Neural cell (in vitro differentiated cells): ENCODE measurements around the gene HOXB5. TPM values are rescaled to one million over a fixed set of nuclear protein-coding genes. Genes with fewer than 3 reads are reported as not detected.

Experiments used
- H2AFZ ChIP-seq: fragments of 200-600, 300-800 bp; sonication (generic), shearing (Covaris generic); 2 replicates; pipeline ENCODE4 v1.6.0; 2014; ENCODE audit warnings: low read depth, mild to moderate bottlenecking, antibody characterized with exemption, low read length, moderate library complexity
- H3F3A ChIP-seq: fragments of 200-600 bp; shearing (Covaris generic); 2 replicates; pipeline ENCODE4 v1.6.1; 2016; ENCODE audit warnings: mild to moderate bottlenecking, moderate library complexity, mixed read lengths, antibody characterized with exemption, low read length; ENCODE audit not compliant: insufficient read depth, poor library complexity, severe bottlenecking
- H3K27ac ChIP-seq: fragments of 200-600, 300-800 bp; sonication (generic), shearing (Covaris generic); 2 replicates; pipeline ENCODE4 v1.5.1; 2014; ENCODE audit warnings: mild to moderate bottlenecking, low read length, moderate library complexity
- H3K27me3 ChIP-seq: fragments of 300-800, 200-600 bp; sonication (generic), shearing (Covaris generic); 2 replicates; pipeline ENCODE4 v1.6.0; 2014; ENCODE audit warnings: mild to moderate bottlenecking, low read depth, low read length, moderate library complexity; ENCODE audit not compliant: insufficient read depth
- H3K36me3 ChIP-seq: fragments of 300-800, 200-600 bp; sonication (generic), shearing (Covaris generic); 2 replicates; pipeline ENCODE4 v1.5.1; 2014; ENCODE audit warnings: mild to moderate bottlenecking, antibody characterized with exemption, low read length, moderate library complexity; ENCODE audit not compliant: insufficient read depth
- H3K4me2 ChIP-seq: fragments of 300-800, 200-600 bp; sonication (generic), shearing (Covaris generic); 2 replicates; pipeline ENCODE4 v1.6.0; 2014; ENCODE audit warnings: mild to moderate bottlenecking, low read length
- H3K4me3 ChIP-seq: fragments of 300-800, 200-600 bp; sonication (generic), shearing (Covaris generic); 2 replicates; pipeline ENCODE4 v1.5.1; 2014; ENCODE audit warnings: mild to moderate bottlenecking, low read length, moderate library complexity
- H3K79me2 ChIP-seq: fragments of 200-600 bp; shearing (Covaris generic); replicated peaks from 2 replicates; pipeline ENCODE4 v1.6.0; 2014; ENCODE audit warnings: mild to moderate bottlenecking, low read length, moderate library complexity; ENCODE audit not compliant: insufficient read depth
- H3K9ac ChIP-seq: fragments of 300-800, 200-600 bp; sonication (generic), shearing (Covaris generic); 2 replicates; pipeline ENCODE4 v1.6.1; 2016; ENCODE audit warnings: mild to moderate bottlenecking, low read length, mixed read lengths
- H3K9me2 ChIP-seq: fragments of 200-600 bp; shearing (Covaris generic); 2 replicates; pipeline ENCODE4 v1.6.1; 2016; ENCODE audit warnings: mild to moderate bottlenecking, low read length, mixed read lengths; ENCODE audit not compliant: insufficient read depth
- H3K9me3 ChIP-seq: fragments of 200-600, 300-800 bp; sonication (generic), shearing (Covaris generic); 2 replicates; pipeline ENCODE4 v1.6.1; 2016; ENCODE audit warnings: mild to moderate bottlenecking, mixed run types, low read length, moderate library complexity, mixed read lengths
- H4K20me1 ChIP-seq: fragments of 200-600 bp; shearing (Covaris generic); 2 replicates; pipeline ENCODE4 v1.6.1; 2016; ENCODE audit warnings: mild to moderate bottlenecking, mixed run types; ENCODE audit not compliant: insufficient read depth
- EP300 ChIP-seq: fragments of 450-650 bp; conservative IDR thresholded peaks from 2 replicates; pipeline ENCODE4 v1.6.1; 2014; ENCODE audit warnings: antibody characterized with exemption, mild to moderate bottlenecking, moderate library complexity; ENCODE audit not compliant: poor library complexity, severe bottlenecking
- EZH2 ChIP-seq: fragments of 200-600, 300-800 bp; shearing (Covaris generic), sonication (generic); IDR thresholded peaks from 2 replicates; pipeline ENCODE4 v1.6.1; 2014; ENCODE audit warnings: antibody characterized with exemption, low read length, borderline replicate concordance, mild to moderate bottlenecking; ENCODE audit not compliant: insufficient read depth, poor library complexity, severe bottlenecking
- MXI1 ChIP-seq: fragments of 450-650 bp; conservative IDR thresholded peaks from 2 replicates; pipeline ENCODE4 v1.6.1; 2014; ENCODE audit warnings: antibody characterized with exemption, mild to moderate bottlenecking; ENCODE audit not compliant: poor library complexity, severe bottlenecking
- POLR2AphosphoS5 ChIP-seq: IDR thresholded peaks from 2 replicates; pipeline ENCODE4 v1.6.1; 2012
- RAD21 ChIP-seq: fragments of 450-650 bp; conservative IDR thresholded peaks from 2 replicates; pipeline ENCODE4 v1.6.1; 2014; ENCODE audit warnings: antibody characterized with exemption, mild to moderate bottlenecking, moderate library complexity
- SMC3 ChIP-seq: fragments of 450-650 bp; conservative IDR thresholded peaks from 2 replicates; pipeline ENCODE4 v1.6.1; 2014; ENCODE audit warnings: antibody characterized with exemption, mild to moderate bottlenecking, moderate library complexity; ENCODE audit not compliant: poor library complexity
- TAF1 ChIP-seq: IDR thresholded peaks from 2 replicates; pipeline ENCODE4 v1.6.1; 2012; ENCODE audit warnings: low read depth
- polyA plus RNA-seq: library from polyadenylated mRNA; depleted of rRNA; stranded (reverse); fragments of >200 nt; gene quantifications from 2 replicates; pipeline ENCODE4 v1.2.3, GENCODE V29; 2014
- TF ChIP-seq, protein P1 (sequence below): IDR thresholded peaks from 2 replicates; pipeline ENCODE4 v1.6.1; 2012; ENCODE audit warnings: borderline replicate concordance
- TF ChIP-seq, protein P2 (sequence below): fragments of 450-650 bp; IDR thresholded peaks from 2 replicates; pipeline ENCODE4 v1.5.1; 2014; ENCODE audit warnings: antibody characterized with exemption, mild to moderate bottlenecking, moderate library complexity; ENCODE audit not compliant: poor library complexity, severe bottlenecking

The HOXB5 gene
- polyA plus RNA-seq, 1 donor from 2014 or later, result not detected

DNA sequence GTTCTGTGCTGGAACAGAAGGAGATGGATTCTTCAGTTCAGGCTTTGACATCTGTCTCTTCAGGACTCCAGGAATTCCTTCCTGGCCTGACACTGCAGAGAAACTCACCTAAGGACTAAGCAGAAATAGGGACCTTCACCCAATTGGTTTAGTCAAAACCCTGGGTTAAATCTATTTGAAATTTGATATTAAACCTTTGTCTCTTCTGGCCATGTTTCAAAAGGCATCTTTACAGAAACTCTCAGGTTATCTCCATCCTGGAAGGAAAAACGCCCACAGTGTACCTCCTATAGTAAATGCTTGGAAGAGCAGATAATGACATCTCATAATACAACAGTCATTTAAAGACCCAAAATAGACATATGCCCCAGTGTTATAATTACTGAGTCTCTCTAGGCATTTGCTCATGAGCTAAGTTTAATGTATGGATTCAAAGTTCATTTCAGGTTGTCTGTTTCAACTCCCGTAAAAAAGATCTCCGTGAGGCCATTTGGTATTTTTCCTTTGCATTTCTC is 9.8 kb downstream of the HOXB5 start:
- peaks cover 8% of the 10 kb centered on the region for H3K9me3 ChIP-seq
- H3K27ac ChIP-seq, result no peak overlapping the region
- H3K9ac ChIP-seq, result no peak overlapping the region
- H3K4me3 ChIP-seq, result no peak overlapping the region
- peaks cover 100% of the 10 kb centered on the region for H3K27me3 ChIP-seq
- no peaks in the 10 kb centered on the region for H3F3A ChIP-seq
- no peaks in the 10 kb centered on the region for H3K79me2 ChIP-seq
- H4K20me1 ChIP-seq, result no peaks in the 10 kb centered on the region
- no peak for TF ChIP-seq EP300
- no peak for TF ChIP-seq TAF1
- no peak for TF ChIP-seq EZH2
- TF ChIP-seq MXI1, result no peak
- TF ChIP-seq SMC3, result no peak
- no peak for TF ChIP-seq RAD21
- no peaks in the 10 kb centered on the region for H3K36me3 ChIP-seq
- H2AFZ ChIP-seq, result no peak overlapping the region
- no peak overlapping the region for H3K4me2 ChIP-seq
- no peaks in the 10 kb centered on the region for H3K9me2 ChIP-seq

DNA sequence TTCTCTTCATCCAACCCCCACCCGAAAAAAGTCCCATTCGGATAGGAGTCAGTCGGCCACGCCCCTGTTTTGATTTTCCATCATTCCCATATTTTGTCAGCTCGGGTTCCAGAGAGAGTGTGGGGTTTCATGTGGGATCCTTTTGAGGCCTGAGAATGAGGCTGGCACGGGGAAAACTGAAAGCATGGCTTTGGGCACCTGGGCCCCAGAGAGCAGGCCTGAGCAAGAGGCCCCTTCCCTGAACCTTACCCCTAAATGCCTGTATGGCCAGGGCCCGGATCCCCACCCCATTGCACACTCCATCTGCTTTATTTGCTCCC is 10.9 kb downstream of the HOXB5 start:
- TF ChIP-seq SMC3, result no peak
- no peak for TF ChIP-seq EZH2
- TF ChIP-seq, protein P1, sequence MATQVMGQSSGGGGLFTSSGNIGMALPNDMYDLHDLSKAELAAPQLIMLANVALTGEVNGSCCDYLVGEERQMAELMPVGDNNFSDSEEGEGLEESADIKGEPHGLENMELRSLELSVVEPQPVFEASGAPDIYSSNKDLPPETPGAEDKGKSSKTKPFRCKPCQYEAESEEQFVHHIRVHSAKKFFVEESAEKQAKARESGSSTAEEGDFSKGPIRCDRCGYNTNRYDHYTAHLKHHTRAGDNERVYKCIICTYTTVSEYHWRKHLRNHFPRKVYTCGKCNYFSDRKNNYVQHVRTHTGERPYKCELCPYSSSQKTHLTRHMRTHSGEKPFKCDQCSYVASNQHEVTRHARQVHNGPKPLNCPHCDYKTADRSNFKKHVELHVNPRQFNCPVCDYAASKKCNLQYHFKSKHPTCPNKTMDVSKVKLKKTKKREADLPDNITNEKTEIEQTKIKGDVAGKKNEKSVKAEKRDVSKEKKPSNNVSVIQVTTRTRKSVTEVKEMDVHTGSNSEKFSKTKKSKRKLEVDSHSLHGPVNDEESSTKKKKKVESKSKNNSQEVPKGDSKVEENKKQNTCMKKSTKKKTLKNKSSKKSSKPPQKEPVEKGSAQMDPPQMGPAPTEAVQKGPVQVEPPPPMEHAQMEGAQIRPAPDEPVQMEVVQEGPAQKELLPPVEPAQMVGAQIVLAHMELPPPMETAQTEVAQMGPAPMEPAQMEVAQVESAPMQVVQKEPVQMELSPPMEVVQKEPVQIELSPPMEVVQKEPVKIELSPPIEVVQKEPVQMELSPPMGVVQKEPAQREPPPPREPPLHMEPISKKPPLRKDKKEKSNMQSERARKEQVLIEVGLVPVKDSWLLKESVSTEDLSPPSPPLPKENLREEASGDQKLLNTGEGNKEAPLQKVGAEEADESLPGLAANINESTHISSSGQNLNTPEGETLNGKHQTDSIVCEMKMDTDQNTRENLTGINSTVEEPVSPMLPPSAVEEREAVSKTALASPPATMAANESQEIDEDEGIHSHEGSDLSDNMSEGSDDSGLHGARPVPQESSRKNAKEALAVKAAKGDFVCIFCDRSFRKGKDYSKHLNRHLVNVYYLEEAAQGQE, result no peak
- TF ChIP-seq, protein P2, sequence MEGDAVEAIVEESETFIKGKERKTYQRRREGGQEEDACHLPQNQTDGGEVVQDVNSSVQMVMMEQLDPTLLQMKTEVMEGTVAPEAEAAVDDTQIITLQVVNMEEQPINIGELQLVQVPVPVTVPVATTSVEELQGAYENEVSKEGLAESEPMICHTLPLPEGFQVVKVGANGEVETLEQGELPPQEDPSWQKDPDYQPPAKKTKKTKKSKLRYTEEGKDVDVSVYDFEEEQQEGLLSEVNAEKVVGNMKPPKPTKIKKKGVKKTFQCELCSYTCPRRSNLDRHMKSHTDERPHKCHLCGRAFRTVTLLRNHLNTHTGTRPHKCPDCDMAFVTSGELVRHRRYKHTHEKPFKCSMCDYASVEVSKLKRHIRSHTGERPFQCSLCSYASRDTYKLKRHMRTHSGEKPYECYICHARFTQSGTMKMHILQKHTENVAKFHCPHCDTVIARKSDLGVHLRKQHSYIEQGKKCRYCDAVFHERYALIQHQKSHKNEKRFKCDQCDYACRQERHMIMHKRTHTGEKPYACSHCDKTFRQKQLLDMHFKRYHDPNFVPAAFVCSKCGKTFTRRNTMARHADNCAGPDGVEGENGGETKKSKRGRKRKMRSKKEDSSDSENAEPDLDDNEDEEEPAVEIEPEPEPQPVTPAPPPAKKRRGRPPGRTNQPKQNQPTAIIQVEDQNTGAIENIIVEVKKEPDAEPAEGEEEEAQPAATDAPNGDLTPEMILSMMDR, result no peak
- no peak for TF ChIP-seq RAD21
- TF ChIP-seq POLR2AphosphoS5, result no peak
- TF ChIP-seq MXI1, result no peak
- TF ChIP-seq EP300, result no peak
- TF ChIP-seq TAF1, result no peak
- H3K27ac ChIP-seq, result no peak overlapping the region
- H3K36me3 ChIP-seq, result no peaks in the 10 kb centered on the region
- H3K9me2 ChIP-seq, result no peaks in the 10 kb centered on the region
- no peak overlapping the region for H2AFZ ChIP-seq
- no peaks in the 10 kb centered on the region for H3K79me2 ChIP-seq
- no peaks in the 10 kb centered on the region for H3F3A ChIP-seq
- peaks cover 8% of the 10 kb centered on the region for H3K9me3 ChIP-seq
- peaks cover 98% of the 10 kb centered on the region for H3K27me3 ChIP-seq
- no peak overlapping the region for H3K4me2 ChIP-seq
- no peak overlapping the region for H3K9ac ChIP-seq
- H3K4me3 ChIP-seq, result no peak overlapping the region
- H4K20me1 ChIP-seq, result no peaks in the 10 kb centered on the region
